GM21381 (cell line): Measurements from ENCODE around the gene CLNK.

Experiments used
- ATAC-seq: cut with Tn5 transposase; IDR thresholded peaks from one replicate; pipeline ENCODE4 v1.9.1; 2021; ENCODE audit warnings: mild to moderate bottlenecking, moderate library complexity; ENCODE audit not compliant: unreplicated experiment

Gene CLNK

GRCh38 chr4:10664408-10664807, 20.2 kb downstream of the CLNK start:
- ATAC-seq = no peak

GRCh38 chr4:10662937-10663336, 21.6 kb downstream of the CLNK start:
- ATAC-seq = no peak

GRCh38 chr4:10661047-10661446, 23.5 kb downstream of the CLNK start:
- ATAC-seq = no peak

GRCh38 chr4:10659251-10659650, 25.3 kb downstream of the CLNK start:
- no peak for ATAC-seq

- no peak for ATAC-seq
Measured at GRCh38 chr4:10656988-10657387, 27.6 kb downstream of the CLNK start.

- no peak for ATAC-seq
Measured at GRCh38 chr4:10656420-10656819, 28.1 kb downstream of the CLNK start.

GRCh38 chr4:10655968-10656367, 28.6 kb downstream of the CLNK start:
- ATAC-seq = no peak

GRCh38 chr4:10648479-10648878, 36.1 kb downstream of the CLNK start:
- no peak for ATAC-seq

GRCh38 chr4:10647846-10648245, 36.7 kb downstream of the CLNK start:
- ATAC-seq = no peak

- ATAC-seq = no peak
Measured at GRCh38 chr4:10643600-10644425, 40.8 kb downstream of the CLNK start.

GRCh38 chr4:10640561-10641201, 43.9 kb downstream of the CLNK start:
- no peak for ATAC-seq

GRCh38 chr4:10639664-10640063, 44.9 kb downstream of the CLNK start:
- no peak for ATAC-seq

GRCh38 chr4:10639100-10639499, 45.5 kb downstream of the CLNK start:
- ATAC-seq = no peak

- ATAC-seq = no peak
Measured at GRCh38 chr4:10635091-10635490, 49.5 kb downstream of the CLNK start.

GRCh38 chr4:10629394-10629793, 55.2 kb downstream of the CLNK start:
- ATAC-seq = no peak

GRCh38 chr4:10625131-10625530, 59.4 kb downstream of the CLNK start:
- no peak for ATAC-seq

- no peak for ATAC-seq
Measured at GRCh38 chr4:10623862-10624261, 60.7 kb downstream of the CLNK start.

- no peak for ATAC-seq
Measured at GRCh38 chr4:10623241-10623640, 61.3 kb downstream of the CLNK start.

GRCh38 chr4:10622728-10623127, 61.8 kb downstream of the CLNK start:
- ATAC-seq = peak; percentile 55

- ATAC-seq = no peak
Measured at GRCh38 chr4:10620935-10621488, 63.6 kb downstream of the CLNK start.

GRCh38 chr4:10619855-10620254, 64.7 kb downstream of the CLNK start:
- ATAC-seq = no peak

- no peak for ATAC-seq
Measured at GRCh38 chr4:10619220-10619619, 65.3 kb downstream of the CLNK start.
